ENCODE results near the gene KDM6B.

Gene KDM6B

DNA sequence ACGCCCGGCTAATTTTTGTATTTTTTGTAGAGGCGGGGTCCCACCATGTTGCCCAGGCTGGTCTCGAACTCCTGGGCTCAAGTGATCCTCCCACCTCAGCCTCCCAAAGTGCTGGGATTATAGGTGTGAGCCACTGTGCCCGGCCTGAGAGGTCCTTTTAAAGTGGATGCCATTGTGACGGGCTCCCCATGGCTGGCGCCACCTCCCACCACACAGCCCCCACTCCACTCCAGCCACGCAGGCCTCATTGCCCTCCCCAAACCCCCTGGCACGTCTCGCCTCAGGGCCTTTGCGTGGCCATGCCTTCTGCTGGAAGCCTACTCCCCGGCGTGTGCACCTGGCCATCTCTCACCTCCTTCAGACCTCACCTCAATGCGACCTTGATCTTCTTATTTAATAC is 11.9 kb upstream of the KDM6B start:
- DNase-seq = no peak

DNA sequence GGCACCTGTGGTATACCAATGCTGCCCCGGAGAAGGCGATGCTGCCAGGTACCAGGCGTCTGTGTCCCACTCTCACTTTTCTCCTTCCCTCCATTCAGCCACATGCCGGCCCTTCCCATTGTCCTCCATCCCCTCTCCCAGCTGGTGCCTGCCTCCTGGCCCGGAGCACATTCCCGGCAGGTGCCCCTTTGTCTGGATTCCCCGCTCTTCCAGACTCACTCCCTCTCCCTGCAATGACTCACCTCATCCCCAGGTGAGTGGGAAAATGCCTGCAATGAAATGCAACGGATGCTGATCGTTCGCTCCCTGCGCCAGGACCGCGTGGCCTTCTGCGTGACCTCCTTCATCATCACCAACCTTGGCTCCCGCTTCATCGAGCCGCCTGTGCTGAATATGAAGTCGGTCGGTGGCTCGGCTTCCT is 10.4 kb upstream of the KDM6B start:
- no peak for DNase-seq

GRCh38 chr17:7824021-7824924 is 9.7 kb upstream of the KDM6B start:
- DNase-seq = no peak

GRCh38 chr17:7825206-7825990 is 8.6 kb upstream of the KDM6B start:
- DNase-seq = no peak

DNA sequence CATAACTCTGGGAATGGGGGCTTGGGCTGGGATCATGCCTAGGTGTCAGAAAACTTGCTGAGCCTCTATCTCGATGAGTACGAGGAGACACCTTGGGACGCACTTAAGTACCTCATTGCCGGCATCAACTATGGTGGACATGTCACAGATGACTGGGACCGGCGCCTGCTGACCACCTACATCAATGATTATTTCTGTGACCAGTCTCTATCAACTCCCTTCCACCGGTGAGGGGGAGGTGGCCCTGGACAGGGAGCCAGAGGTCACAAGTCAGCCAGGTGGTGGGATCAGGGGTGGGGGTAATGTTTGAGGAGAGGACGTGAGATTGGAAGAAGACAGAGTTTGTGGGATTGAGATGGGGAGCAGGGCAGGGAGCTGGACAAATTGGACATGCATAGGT is 3.4 kb upstream of the KDM6B start:
- no peak for DNase-seq

GRCh38 chr17:7831233-7831632 is 2.8 kb upstream of the KDM6B start:
- DNase-seq = no peak

DNA sequence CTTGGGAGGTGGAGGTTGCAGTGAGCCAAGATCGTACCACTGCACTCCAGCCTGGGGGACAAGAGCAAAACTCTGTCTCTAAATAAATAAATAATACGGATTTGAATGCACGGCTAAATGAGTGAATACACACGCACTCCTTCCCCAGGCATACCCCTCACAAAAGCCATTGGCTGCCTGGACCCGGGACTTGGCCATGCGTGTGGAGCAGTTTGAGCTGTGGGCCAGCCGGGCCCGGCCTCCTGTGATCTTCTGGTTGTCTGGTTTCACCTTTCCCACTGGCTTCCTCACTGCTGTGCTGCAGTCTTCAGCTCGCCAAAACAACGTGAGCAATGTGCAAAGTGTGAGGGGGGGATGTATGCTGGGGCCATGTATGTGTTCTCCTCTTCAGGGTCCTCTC is 1.6 kb upstream of the KDM6B start:
- DNase-seq = no peak

DNA sequence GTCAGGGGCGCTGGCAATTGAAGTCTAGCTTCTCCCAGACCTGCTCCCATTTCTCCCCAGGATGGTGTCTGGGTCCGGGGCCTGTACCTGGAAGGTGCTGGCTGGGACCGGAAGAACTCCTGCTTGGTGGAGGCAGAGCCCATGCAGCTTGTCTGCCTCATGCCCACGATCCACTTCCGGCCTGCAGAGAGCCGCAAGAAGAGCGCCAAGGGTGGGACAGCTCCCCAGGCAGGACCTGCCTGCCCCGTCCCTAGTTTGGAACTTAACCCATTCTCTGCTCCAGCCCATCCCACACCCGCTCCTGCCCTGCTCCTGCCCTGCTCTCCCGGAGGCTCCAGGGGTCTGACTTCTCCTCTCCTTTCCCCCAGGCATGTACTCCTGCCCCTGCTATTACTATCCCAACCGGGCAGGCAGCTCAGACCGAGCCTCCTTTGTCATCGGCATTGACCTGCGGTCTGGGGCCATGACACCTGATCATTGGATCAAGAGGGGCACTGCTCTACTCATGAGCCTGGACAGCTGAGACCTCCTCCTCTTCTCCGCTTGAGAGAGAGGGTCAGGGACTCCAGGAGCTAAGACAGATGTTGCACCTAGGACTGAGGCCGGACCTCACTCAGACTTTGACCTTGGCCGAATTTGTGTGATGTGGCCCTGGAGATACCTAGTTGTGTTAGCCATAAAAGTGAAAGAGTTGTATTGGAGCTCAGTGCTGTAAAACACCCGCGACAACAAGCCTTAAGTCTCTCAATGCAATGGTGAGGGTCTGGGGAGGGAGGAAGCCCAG is 814 bp upstream of the KDM6B start:
- DNase-seq = no peak

DNA sequence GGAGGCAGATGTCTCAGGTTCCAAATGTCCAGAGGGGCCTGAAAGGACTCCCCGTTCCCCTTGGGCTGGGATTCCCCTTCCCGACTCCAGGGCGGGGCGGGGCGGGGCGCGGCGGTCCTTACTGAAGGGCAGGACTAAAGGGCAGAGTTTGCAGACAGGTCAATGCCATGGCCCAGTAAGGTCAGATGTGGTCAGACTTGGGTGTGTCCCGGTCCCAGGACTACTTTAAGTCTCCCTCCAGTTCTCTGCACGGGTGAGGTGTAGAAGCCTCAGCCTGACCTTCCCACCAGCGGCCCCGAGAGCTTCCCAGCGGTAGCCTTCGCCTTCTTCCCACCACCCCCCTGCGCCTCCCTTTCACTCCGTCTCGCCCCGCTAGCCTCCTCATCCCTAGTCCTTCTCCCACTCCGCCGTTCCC is 532 bp downstream of the KDM6B start:
- DNase-seq = peak; percentile 50

DNA sequence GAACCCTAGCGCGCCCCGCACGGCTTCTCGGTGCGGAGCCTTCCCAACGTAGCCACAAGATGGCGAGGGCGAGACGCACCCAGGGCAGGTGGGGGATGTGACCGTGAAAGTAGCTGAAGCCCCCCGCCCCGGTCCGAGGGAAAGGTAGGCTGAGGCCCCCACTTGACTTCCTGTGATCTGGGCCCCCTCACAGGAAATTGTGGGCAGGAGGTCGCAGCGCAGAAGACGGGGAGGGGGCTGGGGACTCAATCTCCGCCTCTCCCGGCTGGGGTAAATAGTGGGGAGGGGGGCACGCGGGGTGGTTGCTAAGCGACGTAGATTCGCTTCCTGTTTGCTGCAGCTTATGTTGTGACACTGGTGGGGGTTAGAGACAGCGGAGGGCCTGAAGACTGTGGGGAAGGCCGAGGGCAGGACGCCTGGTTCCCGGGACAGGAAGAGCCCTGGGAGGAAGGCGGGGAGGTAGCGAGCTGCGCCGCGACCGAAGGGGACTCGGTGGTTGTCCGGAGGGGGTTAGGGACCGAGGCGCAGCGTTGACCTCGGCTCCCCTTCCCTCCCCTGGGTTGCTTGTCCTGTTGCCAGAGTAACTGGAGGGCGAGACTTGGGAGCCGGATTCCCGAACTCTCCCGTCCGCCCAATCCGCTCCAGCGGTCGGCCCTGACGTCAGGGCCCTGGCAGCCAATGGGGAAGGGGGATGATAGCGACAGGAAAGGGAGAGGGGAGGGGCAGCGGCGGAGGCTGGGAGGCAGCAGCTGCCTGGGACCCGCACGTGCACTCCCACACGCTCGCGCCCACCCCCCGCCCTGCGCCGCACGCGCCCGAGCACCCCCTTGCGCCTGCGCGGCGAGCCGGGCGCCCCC is 1.2 kb downstream of the KDM6B start:
- DNase-seq = peak; percentile 95

DNA sequence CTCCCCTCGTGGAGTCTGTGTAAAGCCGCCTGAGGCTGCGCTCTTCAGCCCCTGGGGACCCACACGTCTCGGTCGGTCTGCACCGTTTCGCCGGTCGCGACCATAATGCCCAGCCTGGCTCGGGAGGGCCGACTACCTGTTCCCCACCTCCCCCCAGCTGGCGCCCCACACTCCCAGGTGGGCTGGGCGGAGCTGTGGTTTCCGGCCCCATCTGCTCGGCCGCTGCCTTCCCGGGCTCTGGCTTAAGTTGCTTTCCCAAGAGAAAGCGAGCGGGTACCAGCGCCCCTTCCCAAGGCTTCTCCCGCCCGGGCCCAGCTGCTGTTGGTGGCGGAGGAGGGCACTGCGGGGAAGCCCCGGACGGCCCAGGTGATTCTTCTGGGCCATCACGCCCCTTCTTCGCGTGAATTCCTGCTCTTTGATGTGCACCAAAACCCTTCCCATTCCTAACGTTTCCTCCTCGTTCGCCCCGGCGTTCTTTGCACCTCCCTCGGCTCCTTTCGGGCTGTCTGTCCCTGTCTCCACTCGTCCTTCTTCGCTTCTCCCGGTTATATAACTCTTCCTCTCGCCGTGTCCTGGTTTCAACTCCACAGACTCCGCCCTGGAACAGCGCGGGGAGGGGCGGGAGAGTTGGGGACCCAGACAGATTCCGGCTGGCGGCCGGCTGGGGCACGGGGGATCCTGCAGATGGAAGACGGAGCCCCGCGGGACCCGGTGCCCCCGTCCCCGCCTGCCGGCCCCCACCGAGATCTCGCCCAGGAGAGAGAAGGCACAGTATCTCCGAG is 2.0 kb downstream of the KDM6B start:
- DNase-seq = no peak

DNA sequence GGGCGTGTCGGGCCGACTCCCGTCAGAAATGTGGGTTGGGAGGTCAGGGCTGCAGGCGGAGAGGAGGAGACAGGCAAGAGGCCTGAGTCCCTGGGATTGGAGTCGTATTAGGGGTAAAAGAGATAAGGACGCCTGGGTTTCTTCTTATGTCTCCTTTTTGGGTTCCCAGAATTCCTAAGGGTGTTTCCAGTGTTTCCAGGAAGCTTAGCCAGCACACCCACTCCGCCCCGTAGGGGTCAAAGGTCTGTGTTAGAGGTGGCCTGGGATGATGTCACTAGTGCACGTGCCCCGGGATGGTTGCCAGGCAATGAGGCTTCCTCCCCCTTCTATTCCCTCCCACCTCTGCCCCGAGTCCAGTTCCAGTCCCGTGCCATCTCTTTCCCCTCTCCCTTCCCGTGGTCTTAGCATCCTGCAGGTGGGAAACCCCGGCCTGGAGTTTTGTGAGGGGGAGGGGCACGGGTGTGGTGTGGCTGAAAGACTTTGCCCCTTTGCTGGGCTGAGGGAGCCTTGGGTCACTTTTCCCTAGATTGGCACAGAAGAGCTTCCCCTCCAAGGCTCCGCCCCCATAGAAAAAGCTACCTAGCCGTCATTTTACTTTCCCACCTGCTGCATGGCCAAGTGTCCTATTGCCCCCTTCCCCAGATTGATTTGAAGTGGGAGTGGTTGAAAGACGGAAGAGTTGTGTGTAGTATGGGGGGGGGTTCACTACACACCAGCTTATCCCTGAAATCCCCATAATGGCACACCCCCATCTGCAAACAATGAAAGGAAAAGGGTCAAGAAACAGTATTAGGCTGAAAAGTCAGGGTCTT is 2.8 kb downstream of the KDM6B start:
- peak; percentile 95 for DNase-seq

DNA sequence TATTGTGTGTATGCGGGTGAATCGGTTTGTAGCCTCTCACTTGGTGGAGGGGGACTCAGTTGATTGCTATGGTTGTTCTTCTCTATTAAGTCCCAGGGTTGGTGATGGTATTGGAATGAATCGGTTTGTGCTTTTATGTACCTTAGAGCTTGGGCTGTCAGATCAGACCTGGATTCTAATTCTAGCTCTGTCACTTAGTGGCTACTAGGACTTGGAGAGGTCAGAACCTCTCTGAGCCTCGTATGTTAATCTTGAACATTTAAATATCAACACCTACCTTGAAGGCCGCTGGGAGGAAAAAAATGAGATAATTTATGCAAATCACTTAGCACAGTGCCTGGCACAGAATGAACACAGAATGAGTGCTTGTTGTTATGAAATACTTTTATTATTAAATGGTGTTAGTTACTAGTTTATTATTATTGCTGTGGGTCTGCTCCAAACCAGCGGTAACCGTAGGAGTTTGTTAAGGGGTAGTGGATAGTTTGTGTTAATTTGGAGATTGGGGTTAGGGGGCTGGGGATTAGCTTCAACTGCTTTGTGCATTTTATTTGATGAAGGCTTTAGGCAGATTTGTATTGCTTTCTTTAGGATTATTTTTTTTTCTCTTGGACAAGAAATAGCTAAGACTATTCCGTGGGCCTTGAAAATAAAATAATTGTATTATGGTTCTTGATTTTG is 3.5 kb downstream of the KDM6B start:
- DNase-seq = peak; percentile 1

GRCh38 chr17:7838090-7839075 is 4.4 kb downstream of the KDM6B start:
- DNase-seq = peak; percentile 78

GRCh38 chr17:7839190-7839875 is 5.3 kb downstream of the KDM6B start:
- peak; percentile 69 for DNase-seq

GRCh38 chr17:7839876-7840261 is 5.9 kb downstream of the KDM6B start:
- DNase-seq = peak; percentile 26

DNA sequence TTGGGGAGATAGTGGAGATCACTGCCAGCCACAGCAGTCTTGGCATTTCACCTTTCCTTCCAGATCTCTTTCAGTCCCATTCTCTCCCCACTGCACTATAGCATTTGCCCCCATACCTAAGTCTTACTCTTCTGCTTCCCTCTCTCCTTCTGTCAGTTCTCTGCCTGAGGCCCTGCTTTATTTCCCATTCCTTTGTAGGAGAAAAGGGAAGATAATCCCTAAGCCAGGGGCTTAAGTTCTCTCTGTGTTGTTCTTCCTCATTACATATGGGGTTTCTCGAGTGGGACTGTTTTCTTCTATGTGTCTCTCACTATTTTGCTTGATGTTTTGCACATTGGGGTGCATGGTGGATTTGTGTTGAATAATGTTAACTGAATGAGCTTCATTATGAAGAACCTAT is 6.4 kb downstream of the KDM6B start:
- no peak for DNase-seq

DNA sequence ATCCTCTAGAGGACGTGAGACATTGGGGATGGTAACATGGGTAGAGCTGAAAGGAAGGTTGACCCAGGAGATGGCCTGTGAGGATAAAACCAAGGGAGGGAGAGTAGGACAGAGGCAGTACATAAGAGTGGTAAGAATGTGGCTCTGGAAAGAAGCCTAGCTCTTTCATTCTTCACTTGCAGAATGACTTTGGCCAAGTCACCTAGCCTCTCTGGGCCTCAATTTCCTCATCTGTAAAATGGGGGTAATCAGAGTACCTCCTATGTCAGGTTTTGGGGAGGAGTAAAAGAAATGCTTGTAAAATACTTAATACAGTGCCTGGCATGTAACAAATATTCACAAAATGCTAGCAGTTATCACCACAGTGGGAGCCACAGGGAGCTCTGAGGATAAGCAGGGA is 6.9 kb downstream of the KDM6B start:
- no peak for DNase-seq

All from MV-4-11 (cell line).